Ishikawa (cell line): ENCODE measurements around the gene NRG3.

Experiments used
- CEBPB ChIP-seq: IDR thresholded peaks from 2 replicates; pipeline ENCODE4 v1.6.1; 2012
- CREB1 ChIP-seq: IDR thresholded peaks from 2 replicates; pipeline ENCODE4 v1.6.1; 2012; ENCODE audit warnings: low read depth
- EP300 ChIP-seq: IDR thresholded peaks from 2 replicates; pipeline ENCODE4 v1.6.1; 2012; ENCODE audit warnings: borderline replicate concordance
- NFIC ChIP-seq: IDR thresholded peaks from 2 replicates; pipeline ENCODE4 v1.6.1; 2012
- RAD21 ChIP-seq: IDR thresholded peaks from 2 replicates; pipeline ENCODE4 v1.6.1; 2012; ENCODE audit warnings: low read depth
- REST ChIP-seq: IDR thresholded peaks from 2 replicates; pipeline ENCODE4 v1.6.1; 2012; ENCODE audit warnings: low read depth, mild to moderate bottlenecking
- TAF1 ChIP-seq: IDR thresholded peaks from 2 replicates; pipeline ENCODE4 v1.6.1; 2012; ENCODE audit warnings: low read depth, mild to moderate bottlenecking
- TCF12 ChIP-seq: IDR thresholded peaks from 2 replicates; pipeline ENCODE4 v1.6.1; 2012; ENCODE audit warnings: low read depth
- TEAD4 ChIP-seq: IDR thresholded peaks from 2 replicates; pipeline ENCODE4 v1.6.1; 2012
- YY1 ChIP-seq: IDR thresholded peaks from 2 replicates; pipeline ENCODE4 v1.6.1; 2012; ENCODE audit warnings: low read depth

GRCh38 chr10:81959016-81959415 lies 84.0 kb downstream of the NRG3 start:
- TF ChIP-seq EP300: no peak
- TF ChIP-seq CREB1: no peak
- TF ChIP-seq YY1: no peak
- TF ChIP-seq REST: no peak
- no peak for TF ChIP-seq RAD21
- no peak for TF ChIP-seq TEAD4
- TF ChIP-seq TAF1: no peak
- no peak for TF ChIP-seq NFIC
- no peak for TF ChIP-seq CEBPB
- TF ChIP-seq TCF12: no peak
